NOMO-1 (cell line): Measurements from ENCODE around the gene TTLL10.
"Not testable (repeated sequence)": the region's sequence is repeated elsewhere in the genome, so short reads cannot be mapped to it uniquely, and the experiment has no call there.

Experiments used
- DNase-seq, 2 experiments: peaks; one replicate each; lab custom pipeline; 2025; ENCODE audit not compliant: unreplicated experiment in 2 of 2; lab: John Stamatoyannopoulos, UW

TTLL10 gene

DNA sequence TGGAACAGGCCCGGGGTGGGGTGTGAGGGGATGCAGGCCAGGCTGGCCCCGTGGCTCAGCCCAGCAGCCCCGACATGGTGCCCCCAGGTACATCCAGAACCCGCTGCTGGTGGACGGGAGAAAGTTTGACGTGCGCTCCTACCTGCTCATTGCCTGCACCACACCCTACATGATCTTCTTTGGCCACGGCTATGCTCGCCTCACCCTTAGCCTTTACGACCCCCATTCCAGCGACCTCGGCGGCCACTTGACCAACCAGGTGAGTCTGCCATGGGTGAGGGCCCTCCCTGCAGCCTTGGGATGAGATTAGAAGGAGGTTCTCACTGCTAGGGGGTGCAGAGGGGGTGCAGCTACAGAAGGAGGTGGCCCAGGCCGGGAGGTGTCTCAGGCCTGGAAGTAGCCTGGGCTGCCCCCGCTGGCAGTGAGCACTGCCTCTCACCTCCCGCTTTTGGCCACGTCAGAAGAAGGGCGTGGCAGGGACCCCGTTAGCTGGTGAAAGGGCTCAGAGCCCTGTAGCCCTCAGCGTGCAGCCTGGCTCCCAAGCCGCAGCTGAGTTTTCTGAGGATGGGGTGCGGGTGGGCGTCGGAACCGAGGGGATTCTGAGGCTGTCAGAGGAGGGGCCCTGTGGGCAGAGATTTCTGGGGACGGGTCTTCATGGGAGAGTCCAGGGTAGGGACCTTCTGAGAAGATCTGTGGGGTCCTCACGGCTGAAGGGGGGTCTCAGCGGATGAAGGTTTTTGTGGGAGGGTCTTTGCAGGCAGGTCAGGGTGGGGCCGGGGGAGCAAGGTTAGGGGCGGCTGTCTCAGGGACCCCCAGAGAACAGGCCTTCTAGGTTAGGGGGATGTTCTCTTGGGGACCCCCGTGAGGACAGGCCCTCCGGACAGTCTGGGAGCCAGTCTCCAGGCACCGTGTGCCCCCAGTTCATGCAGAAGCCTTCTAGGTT is 10.4 kb downstream of the TTLL10 start:
- DNase-seq: no peak

DNA sequence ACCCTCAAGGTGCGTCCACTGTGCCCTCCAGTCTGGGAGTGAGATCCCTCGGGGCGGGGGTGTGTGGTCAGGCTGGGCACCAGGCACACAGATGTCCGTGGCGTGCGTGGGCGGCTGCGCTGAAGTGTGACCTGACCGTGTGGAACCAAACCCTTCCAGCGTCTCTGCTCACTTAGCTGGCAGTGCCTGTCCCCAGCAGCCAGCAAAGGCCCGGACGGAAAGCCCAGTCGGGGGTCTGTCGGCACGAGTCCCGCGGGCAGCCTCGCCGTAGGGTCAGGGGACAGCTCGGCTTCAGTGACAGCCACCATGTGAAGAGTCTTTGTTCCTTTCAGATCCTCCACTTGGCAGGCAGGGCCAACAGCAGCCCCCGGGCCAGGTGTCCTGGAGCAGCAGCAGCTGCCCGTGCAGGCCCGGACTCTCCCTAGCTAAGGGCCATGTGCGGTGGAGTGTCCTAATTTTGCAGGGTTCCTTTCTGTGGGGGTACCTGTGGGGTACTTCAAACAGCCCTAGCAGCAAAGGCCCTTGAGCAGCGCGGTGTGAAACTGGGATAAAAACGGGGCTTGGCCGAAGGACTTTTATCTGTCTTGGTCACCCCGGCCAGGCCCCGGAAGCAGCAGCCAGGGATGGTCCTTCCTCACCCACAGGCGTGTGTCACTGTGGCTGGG is 11.6 kb downstream of the TTLL10 start:
- no peak for DNase-seq

DNA sequence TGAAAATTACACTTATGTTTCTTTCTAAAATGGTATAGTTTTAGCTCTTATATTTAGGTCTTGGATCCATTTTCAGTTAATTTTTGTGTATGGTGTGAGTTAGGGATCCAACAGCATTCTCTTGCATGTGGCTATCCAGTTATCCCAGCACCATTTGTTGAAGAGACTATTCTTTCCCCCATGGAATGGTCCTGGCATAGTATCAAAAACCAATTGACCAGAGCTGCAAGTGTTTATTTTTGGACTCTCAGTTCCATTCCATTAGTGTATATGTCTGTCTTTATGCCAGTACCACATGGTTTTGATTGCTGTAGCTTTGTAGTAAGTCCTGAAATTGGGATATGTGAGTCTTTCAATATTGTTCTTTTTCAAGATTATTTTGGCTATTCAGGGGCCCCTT is 14.3 kb downstream of the TTLL10 start:
- DNase-seq: no peak

DNA sequence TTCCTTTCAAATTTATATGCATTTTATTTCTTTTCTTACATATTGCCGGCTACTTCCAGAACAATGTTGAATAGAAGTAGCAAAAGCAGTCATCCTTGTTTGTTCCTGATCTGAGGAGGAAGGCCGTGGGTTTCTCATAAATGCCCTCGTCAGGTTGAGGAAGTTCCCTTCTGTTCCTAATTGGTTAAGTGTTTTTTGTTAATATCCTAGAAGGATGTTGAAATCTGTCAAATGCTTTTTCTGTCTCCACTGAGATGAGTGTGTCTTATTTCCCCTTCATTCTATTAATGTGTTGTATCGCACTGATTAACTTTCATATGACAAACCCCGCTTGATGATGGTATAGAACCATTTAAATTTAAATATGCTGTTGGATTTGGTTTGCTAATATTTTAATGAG is 15.4 kb downstream of the TTLL10 start:
- no peak for DNase-seq

GRCh38 chr1:1191734-1192133 is 18.1 kb downstream of the TTLL10 start:
- DNase-seq: no peak

GRCh38 chr1:1194723-1195122 is 21.0 kb downstream of the TTLL10 start:
- DNase-seq: no peak

DNA sequence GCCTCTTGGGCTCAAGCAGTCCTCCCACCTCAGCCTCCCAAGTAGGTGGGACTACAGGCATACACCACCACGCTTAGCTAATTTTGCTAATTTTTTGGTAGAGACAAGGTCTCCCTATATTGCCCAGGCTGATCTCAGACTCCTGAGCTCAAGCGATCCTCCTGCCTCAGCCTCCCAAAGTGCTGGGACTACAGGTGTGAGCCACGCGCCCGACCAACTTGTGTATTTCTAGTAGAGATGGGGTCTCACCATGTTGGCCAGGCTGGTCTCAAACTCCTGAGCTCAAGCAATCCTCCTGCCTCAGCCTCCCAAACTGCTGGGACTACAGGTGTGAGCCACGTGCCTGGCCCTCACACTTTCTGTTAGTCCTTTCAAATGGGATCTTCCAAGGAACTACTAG is 22.0 kb downstream of the TTLL10 start:
- not testable (repeated sequence) for DNase-seq

DNA sequence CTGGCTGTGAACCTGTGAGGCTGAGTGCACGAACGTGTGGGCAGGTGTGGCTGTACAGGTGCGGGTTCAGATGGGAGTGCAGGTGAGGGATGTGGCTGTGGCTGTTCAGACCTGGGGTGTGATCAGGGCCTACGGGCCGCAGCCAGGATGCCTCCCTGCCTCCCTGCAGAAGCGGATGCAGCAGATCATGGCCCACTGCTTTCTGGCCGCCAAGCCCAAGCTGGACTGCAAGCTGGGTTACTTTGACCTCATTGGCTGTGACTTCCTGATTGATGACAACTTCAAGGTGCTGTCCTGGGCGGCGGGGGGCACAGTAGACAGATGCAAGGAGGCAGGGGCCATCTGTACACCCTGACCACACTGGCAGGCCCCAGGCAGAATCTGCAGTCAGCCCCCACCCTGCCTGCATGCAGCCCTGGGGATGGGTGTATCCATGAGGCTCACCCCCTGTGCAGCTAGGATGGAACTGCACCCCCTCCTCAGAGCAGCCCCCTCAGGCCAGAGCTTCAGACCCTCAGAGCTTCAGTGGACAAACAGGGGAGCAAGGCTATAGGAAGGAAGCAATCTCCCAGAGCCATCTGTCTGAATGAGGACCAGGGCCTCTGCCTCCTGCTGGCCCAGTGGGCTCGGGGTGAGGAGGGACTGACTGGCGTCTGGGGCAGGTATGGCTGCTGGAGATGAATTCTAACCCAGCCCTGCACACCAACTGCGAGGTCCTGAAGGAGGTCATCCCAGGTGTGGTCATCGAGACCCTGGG is 22.9 kb downstream of the TTLL10 start:
- DNase-seq: no peak

GRCh38 chr1:1197188-1197500 is 23.5 kb downstream of the TTLL10 start:
- no peak for DNase-seq

DNA sequence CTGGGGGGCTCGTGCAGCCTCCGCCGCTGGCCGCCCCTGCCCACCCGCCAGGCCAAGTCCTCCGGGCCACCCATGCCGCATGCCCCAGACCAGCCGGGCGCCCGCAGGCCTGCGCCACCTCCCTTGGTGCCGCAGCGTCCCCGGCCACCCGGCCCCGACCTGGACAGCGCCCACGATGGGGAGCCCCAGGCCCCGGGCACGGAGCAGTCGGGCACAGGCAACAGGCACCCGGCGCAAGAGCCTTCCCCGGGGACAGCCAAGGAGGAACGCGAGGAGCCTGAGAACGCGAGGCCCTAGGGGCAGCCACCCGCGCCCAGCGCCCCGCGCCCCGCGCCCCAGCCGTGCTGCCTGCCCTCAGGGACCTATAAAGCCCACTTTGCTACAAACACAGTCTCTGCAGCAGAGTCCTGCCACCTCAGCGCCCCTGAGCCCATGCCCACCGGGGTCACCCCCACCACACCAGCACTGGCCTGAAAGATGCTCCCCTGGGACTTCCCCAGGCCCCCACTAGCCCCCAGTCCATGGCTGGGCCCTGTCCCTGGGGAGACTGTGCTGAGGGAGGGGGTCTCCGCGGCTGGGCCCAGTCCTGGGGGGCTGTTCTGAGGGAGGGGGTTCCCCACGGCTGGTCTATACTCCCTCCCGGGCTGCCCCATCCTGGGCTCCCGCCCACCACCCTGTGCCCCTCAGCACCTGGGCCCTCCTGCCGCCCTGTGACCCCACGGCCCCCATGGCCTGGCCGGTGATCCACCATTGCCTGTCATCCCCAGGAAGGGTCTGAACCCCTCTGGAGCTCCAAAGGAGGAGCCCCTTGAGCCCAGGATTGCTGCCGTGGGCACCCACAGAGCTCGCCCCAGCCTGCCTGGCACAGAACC is 24.1 kb downstream of the TTLL10 start:
- no peak for DNase-seq

- no peak for DNase-seq
These were observed 24.9 kb downstream of the TTLL10 start for GRCh38 chr1:1198423-1199140.

- DNase-seq: no peak
These were observed 25.7 kb downstream of the TTLL10 start for GRCh38 chr1:1199141-1199960.

GRCh38 chr1:1199961-1200875 is 26.5 kb downstream of the TTLL10 start:
- DNase-seq: no peak

DNA sequence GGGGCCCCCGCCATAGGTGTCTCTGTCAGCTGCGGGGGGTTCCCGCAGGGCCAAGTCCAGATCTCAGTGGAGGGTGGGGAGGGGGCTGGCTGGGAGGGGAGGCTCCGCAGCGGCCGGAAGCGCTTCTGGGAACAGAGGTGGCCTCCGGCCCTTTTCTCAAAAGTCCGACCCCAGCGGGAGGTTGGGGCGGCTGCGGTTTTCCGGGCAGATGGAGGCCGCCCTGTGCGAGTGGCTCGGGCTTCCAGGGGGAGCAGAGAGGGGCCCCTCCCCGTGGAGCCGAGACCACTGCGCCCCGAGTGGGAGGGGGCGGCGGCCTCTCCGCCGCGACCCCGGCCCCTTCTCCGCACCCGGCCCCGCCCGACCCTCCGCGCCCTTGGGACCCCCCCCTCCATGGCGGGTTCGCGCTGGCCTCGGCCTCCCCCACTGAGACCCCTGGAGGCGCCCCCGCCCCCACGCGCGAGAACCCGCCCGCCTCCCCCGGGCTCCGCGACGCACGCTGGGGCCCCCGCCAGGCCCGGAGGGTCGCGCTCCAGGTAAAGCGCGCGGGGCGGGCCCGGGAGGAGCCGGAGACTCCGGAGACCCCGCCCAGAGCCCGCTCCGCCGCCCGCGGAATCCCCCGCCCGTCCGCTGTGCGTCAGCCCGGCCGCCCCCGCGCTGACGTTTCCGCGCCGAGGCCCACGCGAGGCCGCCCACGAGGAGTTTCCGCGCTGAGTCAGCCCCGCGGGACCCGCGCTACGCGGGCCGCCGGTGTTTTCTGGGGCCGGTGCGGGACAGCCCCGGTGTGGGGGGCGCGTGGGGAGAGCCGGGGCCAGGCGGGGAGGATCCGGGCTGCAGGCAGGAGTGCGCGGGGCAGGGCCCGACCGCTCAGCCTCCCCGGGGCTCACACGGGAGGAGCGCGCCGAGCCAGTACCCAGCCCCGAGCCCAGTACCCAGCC is 27.5 kb downstream of the TTLL10 start:
- no peak for DNase-seq

DNA sequence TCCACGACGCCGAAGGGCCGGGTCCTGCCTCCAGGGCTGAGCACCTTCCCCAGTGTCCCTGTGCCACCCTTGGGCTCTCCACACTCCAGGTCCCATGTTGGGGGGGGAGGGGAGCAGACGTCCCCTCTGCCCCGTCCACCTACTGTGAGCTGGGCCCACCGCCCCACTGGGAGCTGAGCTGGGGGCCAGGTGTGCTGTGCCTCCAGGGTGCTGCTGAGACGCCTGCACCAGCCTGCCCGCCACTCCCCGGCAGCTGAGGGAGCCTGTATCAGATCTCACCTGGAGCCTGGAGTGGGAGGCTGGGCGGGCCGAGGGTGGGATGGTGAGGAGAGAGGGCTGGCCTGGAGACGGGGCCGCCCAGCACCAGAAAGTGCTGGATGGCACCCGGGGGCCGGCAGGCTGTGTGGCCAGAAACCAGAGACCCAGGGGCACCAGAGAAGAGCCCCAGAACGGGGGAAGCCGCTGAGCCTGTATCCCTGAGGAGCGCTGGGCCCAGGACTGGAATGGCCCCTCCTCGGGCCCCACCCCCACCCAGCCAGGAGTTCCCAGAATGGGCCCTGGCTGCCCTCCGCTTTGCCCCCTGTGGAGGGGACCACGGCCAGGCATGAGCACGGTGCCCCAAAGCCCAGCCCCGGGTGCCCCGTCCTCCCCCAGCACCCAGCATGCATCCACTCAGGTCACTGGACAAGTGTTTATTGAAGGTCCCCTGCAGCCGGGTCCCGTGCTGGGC is 29.3 kb downstream of the TTLL10 start:
- no peak for DNase-seq
